Naive B cell (primary cell): Measurements from ENCODE around the gene PNMA6F. TPM values are rescaled to one million over a fixed set of nuclear protein-coding genes. Genes with fewer than 3 reads are reported as not detected.

ENCODE experiments used
- ATAC-seq, 2 donors: fragments of 150-1000 bp; cut with Tn5 transposase; 2 replicates each; pipeline ENCODE4 v1.10.0; 2021; ENCODE audit warnings: low read depth in 2 of 2, mild to moderate bottlenecking in 2 of 2, moderate library complexity in 2 of 2
- DNase-seq: peaks from one replicate; pipeline ENCODE4 v3.0.0; 2022
- H3K27ac Mint-ChIP-seq, 6 donors: one replicate each; pipeline ENCODE4 v1.8.0; 2020 to 2022; ENCODE audit warnings: mild to moderate bottlenecking in 6 of 6, mixed read lengths in 6 of 6, moderate library complexity in 5 of 6, inconsistent platforms in 2 of 6
- H3K27me3 Mint-ChIP-seq, 3 donors: one replicate each; pipeline ENCODE4 v1.8.0; 2021 to 2022; ENCODE audit warnings: mixed read lengths in 3 of 3, mild to moderate bottlenecking in 1 of 3
- H3K36me3 Mint-ChIP-seq, 2 donors: one replicate each; pipeline ENCODE4 v1.8.0; 2020 to 2022; ENCODE audit warnings: mixed read lengths in 2 of 2, inconsistent platforms in 1 of 2, mild to moderate bottlenecking in 1 of 2
- H3K4me1 Mint-ChIP-seq, 3 donors: one replicate each; pipeline ENCODE4 v1.8.0; 2020 to 2022; ENCODE audit warnings: mixed read lengths in 3 of 3, inconsistent platforms in 1 of 3, mild to moderate bottlenecking in 1 of 3, moderate library complexity in 1 of 3
- H3K4me3 Mint-ChIP-seq, 8 donors: one replicate each; pipeline ENCODE4 v1.8.0; 2020 to 2022; ENCODE audit warnings: mild to moderate bottlenecking in 8 of 8, mixed read lengths in 8 of 8, moderate library complexity in 8 of 8, inconsistent platforms in 2 of 8
- H3K9me3 Mint-ChIP-seq, 7 donors: one replicate each; pipeline ENCODE4 v1.8.0; 2020 to 2022; ENCODE audit warnings: mixed read lengths in 7 of 7, mild to moderate bottlenecking in 5 of 7, inconsistent platforms in 2 of 7, moderate library complexity in 1 of 7
- polyA plus RNA-seq, 6 donors: library from polyadenylated mRNA; unstranded; fragments of 300-500 nt; fragmentation: Illumina TruSeq; gene quantifications; one replicate each; pipeline ENCODE4 v1.2.3, GENCODE V29; 2021; ENCODE audit warnings: low read depth in 6 of 6

The PNMA6F gene
- polyA plus RNA-seq: not detected

GRCh38 chrX:153321381-153322124 lies at the start of gene PNMA6F:
PNMA6F (minus strand) TSS chrX:153321767; CDS start chrX:153320674, 1,093 bp downstream.
- H3K4me1 Mint-ChIP-seq: no peaks in the 10 kb centered on the region

GRCh38 chrX:153371256-153371655 lies 49.7 kb upstream of the PNMA6F start:
- Mint-ChIP-seq H3K9me3 (peaks cover 0 to 2% (median 0%) of the 10 kb centered on the region in 7 donors), H3K4me3 (no peak overlapping the region), H3K27me3 (peaks cover 4 to 51% (median 11%) of the 10 kb centered on the region in 3 donors), H3K36me3 (no peaks in the 10 kb centered on the region), H3K27ac (no peak overlapping the region), H3K4me1 (no peaks in the 10 kb centered on the region)
- ATAC-seq (no peak), DNase-seq (no peak)

More at GRCh38 chrX:153321381-153322124, at the start of gene PNMA6F:
- H3K27ac Mint-ChIP-seq: peak within 1 kb of the TSS in 1 of 6 donors; percentile 18
- peaks cover 0 to 19% (median 5%) of the 10 kb centered on the region in 7 donors for H3K9me3 Mint-ChIP-seq
- ATAC-seq (no peak), DNase-seq (no peak)
- no peak within 1 kb of the TSS for H3K4me3 Mint-ChIP-seq
- H3K36me3 Mint-ChIP-seq: no peaks in the 10 kb centered on the region
- H3K27me3 Mint-ChIP-seq: peaks cover 8 to 34% (median 23%) of the 10 kb centered on the region in 3 donors

GRCh38 chrX:153370293-153371055 lies 48.9 kb upstream of the PNMA6F start:
- DNase-seq (no peak), ATAC-seq (no peak)
- no peak overlapping the region for H3K27ac Mint-ChIP-seq
- no peaks in the 10 kb centered on the region for H3K4me1 Mint-ChIP-seq
- no peaks in the 10 kb centered on the region for H3K36me3 Mint-ChIP-seq
- peaks cover 0 to 2% (median 0%) of the 10 kb centered on the region in 7 donors for H3K9me3 Mint-ChIP-seq
- H3K4me3 Mint-ChIP-seq: no peak overlapping the region
- H3K27me3 Mint-ChIP-seq: peaks cover 4 to 48% (median 7%) of the 10 kb centered on the region in 3 donors

GRCh38 chrX:153366878-153367538 lies 45.4 kb upstream of the PNMA6F start:
- Mint-ChIP-seq H3K4me1 (no peaks in the 10 kb centered on the region), H3K4me3 (no peak overlapping the region), H3K9me3 (peaks cover 0 to 2% (median 0%) of the 10 kb centered on the region in 7 donors), H3K27ac (no peak overlapping the region), H3K27me3 (peaks cover 4 to 19% (median 6%) of the 10 kb centered on the region in 3 donors), H3K36me3 (no peaks in the 10 kb centered on the region)
- ATAC-seq: no peak
- DNase-seq: no peak

- DNase-seq (no peak), ATAC-seq (no peak)
- no peak overlapping the region for H3K27ac Mint-ChIP-seq
- peaks cover 0 to 2% (median 0%) of the 10 kb centered on the region in 7 donors for H3K9me3 Mint-ChIP-seq
- H3K36me3 Mint-ChIP-seq: no peaks in the 10 kb centered on the region
- H3K4me1 Mint-ChIP-seq: no peaks in the 10 kb centered on the region
- H3K4me3 Mint-ChIP-seq: no peak overlapping the region
- peaks cover 4 to 19% (median 6%) of the 10 kb centered on the region in 3 donors for H3K27me3 Mint-ChIP-seq
Observed at GRCh38 chrX:153366119-153366518, 44.6 kb upstream of the PNMA6F start.

- peaks cover 4 to 16% (median 4%) of the 10 kb centered on the region in 3 donors for H3K27me3 Mint-ChIP-seq
- H3K27ac Mint-ChIP-seq: no peak overlapping the region
- no peak overlapping the region for H3K4me3 Mint-ChIP-seq
- peaks cover 0 to 2% (median 0%) of the 10 kb centered on the region in 7 donors for H3K9me3 Mint-ChIP-seq
- H3K4me1 Mint-ChIP-seq: no peaks in the 10 kb centered on the region
- DNase-seq (no peak), ATAC-seq (no peak)
- no peaks in the 10 kb centered on the region for H3K36me3 Mint-ChIP-seq
Observed at GRCh38 chrX:153365670-153366069, 44.1 kb upstream of the PNMA6F start.

- ATAC-seq: no peak
- H3K36me3 Mint-ChIP-seq: peaks cover 0 to 7% of the 10 kb centered on the region in 2 donors
- DNase-seq: no peak
- no peak overlapping the region for H3K4me3 Mint-ChIP-seq
- H3K27me3 Mint-ChIP-seq: no peaks in the 10 kb centered on the region
- H3K9me3 Mint-ChIP-seq: peaks cover 0 to 27% (median 24%) of the 10 kb centered on the region in 7 donors
- H3K4me1 Mint-ChIP-seq: no peaks in the 10 kb centered on the region
- H3K27ac Mint-ChIP-seq: no peak overlapping the region
Observed at GRCh38 chrX:153361781-153362397, 40.3 kb upstream of the PNMA6F start.

GRCh38 chrX:153357877-153358276 lies 36.3 kb upstream of the PNMA6F start:
- DNase-seq: no peak
- H3K4me3 Mint-ChIP-seq: no peak overlapping the region
- no peaks in the 10 kb centered on the region for H3K27me3 Mint-ChIP-seq
- H3K9me3 Mint-ChIP-seq: peaks cover 0 to 31% (median 26%) of the 10 kb centered on the region in 7 donors
- no peak for ATAC-seq
- H3K36me3 Mint-ChIP-seq: peaks cover 0 to 7% of the 10 kb centered on the region in 2 donors
- H3K4me1 Mint-ChIP-seq: peaks cover 0 to 5% (median 0%) of the 10 kb centered on the region in 3 donors
- no peak overlapping the region for H3K27ac Mint-ChIP-seq

- H3K4me3 Mint-ChIP-seq: no peak overlapping the region
- H3K9me3 Mint-ChIP-seq: peaks cover 0 to 19% (median 17%) of the 10 kb centered on the region in 7 donors
- no peak overlapping the region for H3K27ac Mint-ChIP-seq
- no peaks in the 10 kb centered on the region for H3K27me3 Mint-ChIP-seq
- H3K36me3 Mint-ChIP-seq: peaks cover 6 to 7% of the 10 kb centered on the region in 2 donors
- H3K4me1 Mint-ChIP-seq: peaks cover 2 to 13% (median 8%) of the 10 kb centered on the region in 3 donors
- DNase-seq (no peak), ATAC-seq (no peak)
Observed at GRCh38 chrX:153353416-153353815, 31.8 kb upstream of the PNMA6F start.

- DNase-seq (no peak), ATAC-seq (no peak)
- no peak overlapping the region for H3K27ac Mint-ChIP-seq
- no peak overlapping the region for H3K4me3 Mint-ChIP-seq
- peaks cover 6 to 7% of the 10 kb centered on the region in 2 donors for H3K36me3 Mint-ChIP-seq
- H3K4me1 Mint-ChIP-seq: peaks cover 2 to 13% (median 8%) of the 10 kb centered on the region in 3 donors
- no peaks in the 10 kb centered on the region for H3K27me3 Mint-ChIP-seq
- peaks cover 0 to 14% (median 12%) of the 10 kb centered on the region in 7 donors for H3K9me3 Mint-ChIP-seq
Observed at GRCh38 chrX:153352858-153353257, 31.3 kb upstream of the PNMA6F start.

- no peaks in the 10 kb centered on the region for H3K27me3 Mint-ChIP-seq
- no peak for ATAC-seq
- H3K9me3 Mint-ChIP-seq: peaks cover 0 to 6% (median 4%) of the 10 kb centered on the region in 7 donors
- H3K27ac Mint-ChIP-seq: peak overlapping the region in 1 of 6 donors; percentile 84
- no peak for DNase-seq
- peaks cover 2 to 13% (median 8%) of the 10 kb centered on the region in 3 donors for H3K4me1 Mint-ChIP-seq
- no peak overlapping the region for H3K4me3 Mint-ChIP-seq
- H3K36me3 Mint-ChIP-seq: peaks cover 2 to 6% of the 10 kb centered on the region in 2 donors
Observed at GRCh38 chrX:153351981-153352380, 30.4 kb upstream of the PNMA6F start.

GRCh38 chrX:153349952-153350351 lies 28.4 kb upstream of the PNMA6F start:
- H3K27me3 Mint-ChIP-seq: no peaks in the 10 kb centered on the region
- peak overlapping the region in 1 of 6 donors; percentile 61 for H3K27ac Mint-ChIP-seq
- H3K4me3 Mint-ChIP-seq: no peak overlapping the region
- ATAC-seq (no peak), DNase-seq (no peak)
- peaks cover 6 to 19% of the 10 kb centered on the region in 2 donors for H3K36me3 Mint-ChIP-seq
- H3K4me1 Mint-ChIP-seq: peaks cover 2 to 11% (median 8%) of the 10 kb centered on the region in 3 donors
- H3K9me3 Mint-ChIP-seq: peaks cover 0 to 4% (median 0%) of the 10 kb centered on the region in 7 donors

- H3K27ac Mint-ChIP-seq: peak overlapping the region in 1 of 6 donors; percentile 38
- peaks cover 0 to 4% (median 0%) of the 10 kb centered on the region in 7 donors for H3K9me3 Mint-ChIP-seq
- H3K27me3 Mint-ChIP-seq: no peaks in the 10 kb centered on the region
- DNase-seq (no peak), ATAC-seq (no peak)
- peaks cover 11 to 27% of the 10 kb centered on the region in 2 donors for H3K36me3 Mint-ChIP-seq
- peaks cover 2 to 13% (median 8%) of the 10 kb centered on the region in 3 donors for H3K4me1 Mint-ChIP-seq
- no peak overlapping the region for H3K4me3 Mint-ChIP-seq
Observed at GRCh38 chrX:153348421-153348820, 26.9 kb upstream of the PNMA6F start.
